HG02610 (cell line): ENCODE measurements around the gene FAM222A.

ENCODE experiments used
- ATAC-seq: cut with Tn5 transposase; IDR thresholded peaks from one replicate; pipeline ENCODE4 v1.9.1; 2021; ENCODE audit warnings: mild to moderate bottlenecking, moderate library complexity; ENCODE audit not compliant: unreplicated experiment

FAM222A gene

GRCh38 chr12:109736552-109737108, 23.0 kb downstream of the FAM222A start:
- ATAC-seq: no peak

- no peak for ATAC-seq
Observed at GRCh38 chr12:109737126-109737525, 23.5 kb downstream of the FAM222A start.

- no peak for ATAC-seq
Observed at GRCh38 chr12:109737631-109738030, 24.0 kb downstream of the FAM222A start.

GRCh38 chr12:109738209-109738608, 24.6 kb downstream of the FAM222A start:
- no peak for ATAC-seq

GRCh38 chr12:109738878-109739665, 25.4 kb downstream of the FAM222A start:
- no peak for ATAC-seq

GRCh38 chr12:109739747-109740693, 26.4 kb downstream of the FAM222A start:
- ATAC-seq: no peak

- no peak for ATAC-seq
Observed at GRCh38 chr12:109740694-109741245, 27.1 kb downstream of the FAM222A start.

- ATAC-seq: no peak
Observed at GRCh38 chr12:109741286-109741969, 27.8 kb downstream of the FAM222A start.

GRCh38 chr12:109741970-109742703, 28.5 kb downstream of the FAM222A start:
- ATAC-seq: no peak

- no peak for ATAC-seq
Observed at GRCh38 chr12:109743076-109743910, 29.7 kb downstream of the FAM222A start.

- ATAC-seq: no peak
Observed at GRCh38 chr12:109744026-109744425, 30.4 kb downstream of the FAM222A start.

GRCh38 chr12:109744986-109745942, 31.6 kb downstream of the FAM222A start:
- no peak for ATAC-seq

GRCh38 chr12:109752117-109753053, 38.8 kb downstream of the FAM222A start:
- ATAC-seq: no peak

- ATAC-seq: no peak
Observed at GRCh38 chr12:109753054-109753401, 39.4 kb downstream of the FAM222A start.

- no peak for ATAC-seq
Observed at GRCh38 chr12:109753959-109754358, 40.3 kb downstream of the FAM222A start.

- no peak for ATAC-seq
Observed at GRCh38 chr12:109756457-109756856, 42.8 kb downstream of the FAM222A start.
